COLO829 (cell line): ENCODE results near the gene TMEM132D.
"Not testable (repeated sequence)": the region's sequence is repeated elsewhere in the genome, so short reads cannot be mapped to it uniquely, and the experiment has no call there.

Source experiments
- DNase-seq: peaks from one replicate; pipeline ENCODE4 v3.0.0; 2012; ENCODE audit warnings: low spot score

The TMEM132D gene

DNA sequence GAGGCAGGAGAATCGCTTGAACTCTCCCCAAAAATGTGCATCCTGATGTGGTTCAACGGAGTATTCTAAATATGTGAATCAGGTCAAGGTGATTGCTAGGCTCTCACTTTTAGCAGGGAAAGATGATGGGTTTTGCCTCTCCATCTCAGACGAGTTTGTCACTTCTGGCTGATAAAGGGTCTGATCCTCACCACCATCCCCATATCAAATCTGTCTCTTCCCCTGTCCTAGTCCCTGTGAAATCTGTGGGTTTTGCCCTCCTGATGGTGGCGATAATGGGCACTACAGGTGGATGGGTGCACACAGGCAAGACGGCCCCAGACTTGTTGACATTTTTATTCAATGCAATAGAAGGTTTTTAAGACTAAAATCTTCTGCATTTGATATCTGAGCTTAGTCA is 665.9 kb downstream of the TMEM132D start:
- DNase-seq: no peak

DNA sequence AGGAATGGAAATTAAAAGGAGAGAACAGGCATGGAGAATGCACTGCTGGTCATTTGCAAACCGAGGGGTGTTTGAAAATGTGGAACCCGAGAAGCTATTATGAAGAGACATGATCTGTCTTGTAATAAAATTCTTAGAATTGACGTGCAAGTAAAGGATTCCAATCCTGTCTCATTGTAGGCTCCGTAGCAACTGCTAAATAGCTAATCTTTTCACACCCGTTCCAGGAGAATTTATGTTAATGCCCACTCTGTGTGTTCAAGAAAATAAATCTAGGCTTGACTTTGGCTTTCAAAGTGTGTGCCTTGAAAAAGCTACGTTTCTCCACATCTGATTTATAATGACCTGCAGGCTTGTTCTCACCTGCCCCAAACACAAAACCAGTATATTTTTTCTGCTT is 669.6 kb downstream of the TMEM132D start:
- DNase-seq: no peak

DNA sequence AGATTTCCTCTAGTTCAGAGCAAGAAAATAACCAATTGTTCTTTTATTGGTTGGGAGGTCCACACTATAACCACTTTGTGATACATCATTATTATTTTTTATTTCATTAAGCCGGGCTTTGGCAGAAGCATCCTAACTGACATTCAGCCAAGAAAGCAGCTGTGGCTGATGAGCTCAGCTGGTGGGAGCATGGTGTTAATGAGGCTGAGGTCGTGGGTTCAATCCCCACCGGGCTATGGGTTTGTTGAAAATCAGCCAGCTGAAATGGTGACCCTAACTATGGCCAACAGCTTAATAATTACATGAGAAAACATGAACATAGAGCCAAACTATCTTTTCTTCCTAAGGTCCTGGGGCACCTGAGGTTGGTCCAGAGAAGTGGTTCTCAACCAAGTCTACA is 672.3 kb downstream of the TMEM132D start:
- no peak for DNase-seq

DNA sequence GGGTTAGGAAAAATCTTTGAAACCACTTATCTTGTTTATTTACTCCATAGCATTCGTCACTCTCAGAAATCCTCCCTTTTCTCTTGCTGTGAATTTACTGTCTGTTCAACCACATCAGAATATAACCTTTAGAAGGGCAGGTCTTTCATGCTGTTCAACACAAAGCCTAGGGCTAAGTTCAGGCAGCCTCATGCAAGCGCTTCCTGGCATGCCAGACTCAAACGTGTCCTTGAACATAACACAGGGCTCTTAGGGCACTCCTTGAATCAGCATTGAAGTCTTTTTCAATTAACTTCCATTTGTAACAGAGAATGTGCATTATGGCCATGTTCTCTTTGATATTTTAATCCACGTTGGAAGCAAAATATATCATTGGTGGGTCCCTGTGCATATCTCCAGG is 672.8 kb downstream of the TMEM132D start:
- no peak for DNase-seq

DNA sequence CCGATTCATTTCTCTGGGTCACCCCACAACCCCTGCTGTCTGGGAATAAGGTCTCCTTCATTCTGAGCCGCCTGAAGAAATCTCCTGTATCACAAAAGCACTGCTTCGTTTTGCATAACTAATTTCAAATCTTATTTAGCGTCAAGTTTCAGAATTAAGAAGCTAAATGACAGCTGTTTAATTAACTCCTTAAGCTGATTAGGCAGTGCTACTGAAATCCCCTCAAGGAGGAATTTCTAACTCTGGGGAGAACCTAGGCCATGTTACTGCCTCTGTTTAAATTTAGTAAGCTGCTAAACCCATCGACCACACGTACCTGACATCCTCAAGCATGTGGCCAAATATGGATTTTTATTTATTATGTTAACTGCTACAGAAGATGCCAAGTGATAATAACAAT is 677.0 kb downstream of the TMEM132D start:
- DNase-seq: no peak

DNA sequence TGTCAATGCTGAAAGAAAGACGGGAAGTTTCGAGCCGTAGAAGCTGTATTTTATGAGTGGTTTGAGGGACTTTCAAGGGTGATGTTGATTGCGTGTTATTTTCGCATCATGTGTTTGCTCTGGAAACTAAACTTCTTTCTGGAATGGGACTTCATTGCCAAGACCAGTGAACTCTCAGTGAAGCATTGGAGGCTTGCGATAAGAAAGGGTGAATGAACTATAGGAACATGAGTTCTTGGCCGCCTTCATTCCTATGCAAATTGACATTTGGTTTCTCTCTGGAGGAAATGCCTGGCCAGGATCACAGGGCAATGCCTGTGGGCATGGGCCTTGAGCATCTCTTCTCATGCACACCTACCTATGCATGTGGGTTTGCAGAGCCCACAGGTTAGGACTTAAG is 677.8 kb downstream of the TMEM132D start:
- DNase-seq: no peak

DNA sequence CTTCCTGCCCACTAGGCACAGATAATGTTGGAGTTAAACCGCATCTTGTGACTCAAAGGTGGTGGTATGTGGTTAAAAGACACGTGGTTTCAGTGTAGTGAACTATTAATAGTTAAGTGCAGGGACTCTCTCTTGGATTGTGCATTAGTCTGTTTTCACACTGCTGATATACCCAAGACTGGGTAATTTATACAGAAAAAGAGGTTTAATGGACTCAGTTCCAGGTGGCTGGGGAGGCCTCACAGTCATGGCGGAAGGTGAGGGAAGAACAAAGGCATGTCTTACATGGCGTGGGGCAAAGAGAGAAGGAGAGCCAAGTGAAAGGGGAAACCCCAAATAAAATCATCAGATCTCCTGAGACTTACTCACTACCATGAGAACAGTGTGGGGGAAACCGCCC is 688.3 kb downstream of the TMEM132D start:
- DNase-seq: no peak

DNA sequence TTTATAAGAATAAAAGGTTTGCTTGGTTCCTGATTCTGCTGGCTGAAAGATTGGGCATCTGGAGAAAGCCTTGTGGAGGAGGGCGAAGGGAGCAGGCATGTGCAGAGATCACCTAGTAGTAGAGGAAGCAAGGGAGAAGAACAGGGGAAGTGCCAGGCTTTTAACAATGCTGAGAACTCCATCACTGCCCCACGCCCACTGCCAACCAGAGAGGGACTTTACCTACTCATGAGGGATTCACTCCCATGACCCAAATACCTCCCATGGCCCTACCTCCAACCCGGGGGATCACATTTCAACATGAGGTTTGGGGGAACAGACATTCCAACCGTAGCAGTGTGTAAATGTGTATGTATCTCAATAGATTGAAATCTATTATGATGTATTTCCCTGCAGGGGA is 690.3 kb downstream of the TMEM132D start:
- no peak for DNase-seq

DNA sequence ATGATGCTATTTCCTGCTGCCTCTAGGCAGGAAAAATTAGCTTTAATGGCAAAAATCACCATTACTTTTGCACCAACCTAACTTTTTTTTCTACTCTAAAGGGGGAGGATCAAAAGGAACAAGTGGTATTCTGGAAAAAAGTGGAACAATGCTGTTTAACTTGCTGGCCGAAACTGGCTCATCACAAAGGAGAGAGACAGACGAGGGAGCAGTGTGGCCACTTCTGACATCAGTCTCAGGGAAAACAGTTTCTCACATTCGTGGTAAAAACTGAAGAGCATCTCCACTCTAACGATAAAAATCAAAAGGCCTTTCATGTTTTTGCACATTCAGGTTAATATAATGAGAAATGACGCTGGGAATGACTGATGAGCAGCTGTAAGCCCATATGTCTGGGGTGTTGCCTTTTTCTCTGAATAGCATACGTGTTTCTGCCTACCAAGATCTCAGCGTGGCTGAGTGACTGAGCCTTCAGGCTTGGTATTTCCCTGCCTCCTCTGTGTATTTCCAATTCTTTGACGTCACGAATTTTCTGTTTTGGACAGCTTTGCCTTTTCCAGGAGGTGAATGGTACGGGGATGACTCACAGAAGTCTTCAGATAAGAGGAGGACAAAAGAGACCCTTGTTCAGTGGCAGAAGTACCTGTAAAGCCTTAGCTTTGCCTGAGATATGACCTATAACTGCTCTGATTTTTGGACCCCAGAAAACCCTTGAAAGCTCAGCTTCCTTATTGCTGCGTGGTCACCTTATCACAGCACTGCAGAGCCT is 691.8 kb downstream of the TMEM132D start:
- DNase-seq: peak; percentile 4

DNA sequence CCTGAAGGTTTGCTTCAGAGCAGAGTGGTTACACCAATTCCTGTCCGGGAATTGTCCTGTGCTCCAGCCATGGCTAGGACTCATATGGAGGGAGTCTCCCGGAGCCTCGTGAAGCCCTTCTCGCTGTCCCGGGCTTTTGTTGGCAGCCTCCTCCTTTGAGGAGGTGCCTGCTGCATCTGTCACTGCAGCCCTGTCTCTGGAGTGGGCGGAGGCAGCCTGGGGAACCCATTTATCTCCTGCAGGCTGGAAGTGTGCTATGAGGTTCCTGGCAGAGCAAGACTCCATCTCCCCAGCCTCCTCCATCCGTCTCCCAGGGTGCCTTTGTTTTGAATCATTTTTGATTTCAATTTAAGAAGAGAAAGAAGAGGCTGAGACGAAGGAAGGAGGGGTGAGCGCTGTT is 695.3 kb downstream of the TMEM132D start:
- no peak for DNase-seq

DNA sequence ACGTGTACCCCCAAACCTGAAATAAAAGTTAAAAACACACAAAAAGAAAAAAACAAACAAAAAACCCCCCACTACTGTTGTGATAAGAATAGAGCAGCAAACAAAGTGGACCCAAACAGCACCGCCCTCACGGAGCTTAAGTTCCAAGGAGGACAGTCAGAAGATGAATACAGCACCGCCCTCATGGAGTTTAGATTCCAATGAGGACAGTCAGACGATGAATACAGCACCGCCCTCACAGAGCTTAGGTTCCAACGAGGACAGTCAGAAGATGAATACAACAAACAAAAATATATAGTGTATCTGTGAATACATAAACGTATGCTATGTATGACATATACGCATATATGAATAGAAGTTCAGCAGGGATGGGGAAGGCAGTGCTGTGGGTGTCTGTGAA is 696.7 kb downstream of the TMEM132D start:
- no peak for DNase-seq

DNA sequence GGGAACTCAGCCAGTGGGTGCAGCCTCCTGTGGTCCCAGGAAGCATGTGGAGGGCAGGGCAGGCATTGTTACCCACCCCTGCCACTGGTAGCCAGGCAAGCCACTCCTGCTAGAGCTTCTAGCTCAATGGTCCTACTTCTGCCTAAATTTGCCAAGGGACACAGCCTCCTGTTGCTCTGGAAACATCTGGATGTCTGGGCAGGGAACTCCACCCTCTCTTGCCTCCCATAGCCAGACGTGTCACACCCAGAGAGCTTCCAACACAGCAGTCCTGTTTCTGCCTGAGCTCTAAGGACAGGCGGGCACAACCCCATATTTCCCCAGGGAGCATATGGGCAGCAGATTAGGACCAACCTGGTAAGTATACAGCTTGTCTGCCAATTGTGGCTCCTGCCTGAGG is 700.4 kb downstream of the TMEM132D start:
- no peak for DNase-seq

DNA sequence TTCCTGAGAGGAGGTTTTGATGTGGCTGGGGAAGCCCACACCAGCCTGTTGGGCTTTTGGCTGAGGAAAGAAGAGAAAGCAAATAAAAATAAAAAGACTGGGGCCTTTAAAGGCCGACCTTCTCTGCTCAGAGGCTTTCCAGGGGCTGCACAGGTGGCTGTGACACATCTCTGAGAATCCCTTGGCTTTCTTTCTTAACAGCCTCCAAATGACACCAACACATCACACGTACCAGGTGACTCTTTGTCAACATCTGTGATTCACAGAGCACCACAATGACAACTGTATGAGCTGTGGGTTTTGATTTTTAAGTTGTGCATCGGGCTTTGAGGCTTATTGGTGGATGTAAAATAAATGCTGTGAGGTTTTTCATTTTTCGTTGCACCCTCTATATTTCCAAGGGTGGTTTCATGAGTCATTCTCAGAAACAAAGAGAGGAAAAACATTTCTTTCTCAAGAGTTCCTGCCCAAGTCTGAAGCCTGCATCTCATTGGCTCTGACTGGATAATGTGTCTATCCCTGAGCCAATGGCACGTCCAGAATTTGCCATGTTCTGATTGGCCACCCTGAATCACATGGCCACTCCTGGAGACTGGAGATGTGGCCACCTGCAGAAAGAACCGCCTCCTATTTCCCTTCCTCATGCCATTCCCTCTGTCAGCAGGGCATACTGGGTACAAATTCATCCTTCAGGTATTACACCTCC is 701.6 kb downstream of the TMEM132D start:
- DNase-seq: no peak

DNA sequence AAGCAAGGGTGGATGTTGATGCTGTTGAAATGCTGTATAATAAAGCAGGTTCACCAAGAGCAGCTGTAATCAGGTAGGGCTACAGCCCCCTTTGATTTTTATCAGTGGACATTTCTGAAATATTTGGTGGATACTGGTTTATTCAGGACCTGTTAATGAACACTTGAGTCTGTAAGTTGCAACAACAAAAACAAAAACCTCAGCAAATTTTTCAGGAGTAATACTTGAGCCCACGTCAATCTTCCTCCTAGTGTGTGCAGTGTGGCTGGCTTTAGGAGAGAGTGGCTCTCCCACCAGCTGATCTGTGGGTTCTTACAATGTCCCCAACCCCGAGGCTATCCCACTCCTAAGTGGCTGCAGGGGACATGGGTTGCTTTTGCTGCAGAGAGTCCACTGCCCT is 702.8 kb downstream of the TMEM132D start:
- no peak for DNase-seq

DNA sequence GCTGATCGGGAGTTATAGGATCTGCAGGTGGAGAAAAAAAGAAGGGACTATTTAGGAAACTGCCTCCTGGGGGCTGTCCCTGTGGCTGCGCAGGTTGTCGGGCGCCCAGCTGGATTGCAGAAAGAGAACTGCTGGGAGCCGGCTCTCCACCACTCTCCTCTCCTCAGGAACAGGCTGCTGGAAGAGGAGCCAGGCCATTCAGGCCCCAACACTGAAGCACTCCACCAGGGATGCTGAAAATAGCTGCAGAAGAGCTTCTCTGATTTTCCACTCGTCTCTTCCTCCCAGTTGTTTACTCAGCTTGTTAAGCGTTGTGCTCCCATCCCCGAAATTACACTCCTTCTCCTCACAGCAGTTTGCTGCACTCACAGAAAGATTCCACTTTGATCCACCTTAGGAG is 703.2 kb downstream of the TMEM132D start:
- DNase-seq: no peak

DNA sequence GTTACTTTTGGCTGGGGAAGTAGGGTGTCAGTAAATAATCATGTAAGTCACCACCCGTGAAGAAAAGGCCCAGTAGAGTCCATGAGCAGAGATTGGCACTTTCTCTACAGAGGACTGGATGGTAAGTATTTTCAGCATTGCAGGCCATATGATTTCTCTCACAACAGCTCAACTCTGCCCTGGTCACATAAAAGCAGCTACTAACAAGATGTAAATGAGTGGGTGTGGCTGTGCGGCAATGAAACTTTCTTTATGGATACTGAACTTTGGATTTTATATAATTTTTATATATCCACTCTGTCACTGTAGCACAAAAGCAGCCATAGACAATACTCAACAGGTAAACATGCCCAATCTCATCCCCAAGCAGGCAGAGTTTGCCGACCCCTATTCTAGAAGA is 706.9 kb downstream of the TMEM132D start:
- no peak for DNase-seq

DNA sequence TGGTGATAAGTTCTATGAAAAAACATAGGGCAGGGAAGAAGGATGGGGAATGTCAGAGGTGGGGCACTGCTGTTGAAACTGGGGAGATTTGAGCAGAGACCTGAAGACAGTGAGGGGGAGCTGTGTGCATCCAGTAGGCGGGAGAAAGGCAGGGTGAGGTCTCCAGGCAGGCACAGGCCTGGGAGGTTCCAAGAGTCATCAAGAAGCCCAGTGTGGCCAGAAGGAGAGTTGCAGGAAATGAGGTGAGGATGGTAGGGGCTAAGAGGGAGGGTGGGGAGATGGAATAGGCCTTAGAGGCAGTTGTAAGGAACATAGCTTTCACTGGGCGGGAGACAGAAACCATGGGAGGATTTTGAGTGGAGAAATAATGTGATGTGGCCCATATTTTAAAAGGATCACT is 708.7 kb downstream of the TMEM132D start:
- no peak for DNase-seq

DNA sequence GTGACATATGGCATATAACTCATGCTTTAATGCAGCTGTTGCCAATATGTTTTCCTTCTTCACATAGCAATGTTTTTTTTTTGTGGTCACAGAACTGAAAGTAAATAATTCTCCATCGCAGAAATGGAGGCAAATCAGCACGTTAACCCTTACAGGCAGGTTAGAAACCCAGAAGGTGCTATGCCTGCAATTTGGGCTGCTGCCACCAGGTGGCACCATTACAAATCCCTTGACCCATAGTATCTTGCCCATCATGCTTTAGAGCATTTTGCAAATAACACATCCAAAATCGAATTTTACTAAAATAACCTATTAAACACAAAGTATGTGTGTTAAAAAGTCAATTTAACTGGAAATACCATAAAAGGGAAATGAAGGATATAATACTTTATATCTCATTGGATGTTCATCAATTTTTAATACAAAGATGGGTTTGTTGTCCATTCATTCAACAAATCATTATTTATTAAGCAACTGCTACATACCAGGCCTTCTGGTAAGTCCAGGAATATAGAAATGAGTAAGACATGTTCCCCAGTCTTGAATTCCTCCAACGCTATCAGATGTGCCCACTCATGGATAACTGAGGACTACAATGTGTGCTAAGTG is 710.5 kb downstream of the TMEM132D start:
- peak; percentile 8 for DNase-seq

DNA sequence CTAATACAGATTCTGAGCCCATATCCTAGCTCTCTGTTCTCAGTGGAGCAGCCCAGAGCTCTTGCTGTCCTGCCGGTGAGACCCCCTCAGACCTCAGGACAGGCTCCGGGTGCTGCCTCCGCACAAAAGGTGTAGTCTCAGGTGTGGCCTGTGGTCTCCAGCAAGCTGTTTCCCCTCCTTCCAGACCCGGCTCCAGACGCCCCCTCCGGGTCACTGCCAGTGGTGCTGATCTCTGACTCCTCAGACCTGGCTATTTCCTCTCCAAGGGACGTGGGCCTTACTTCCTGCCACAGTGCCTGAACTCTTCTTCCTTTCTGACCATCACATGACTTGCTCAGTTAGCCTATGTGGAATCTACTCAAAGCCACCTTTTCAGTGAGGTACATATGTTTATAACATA is 713.0 kb downstream of the TMEM132D start:
- DNase-seq: no peak

DNA sequence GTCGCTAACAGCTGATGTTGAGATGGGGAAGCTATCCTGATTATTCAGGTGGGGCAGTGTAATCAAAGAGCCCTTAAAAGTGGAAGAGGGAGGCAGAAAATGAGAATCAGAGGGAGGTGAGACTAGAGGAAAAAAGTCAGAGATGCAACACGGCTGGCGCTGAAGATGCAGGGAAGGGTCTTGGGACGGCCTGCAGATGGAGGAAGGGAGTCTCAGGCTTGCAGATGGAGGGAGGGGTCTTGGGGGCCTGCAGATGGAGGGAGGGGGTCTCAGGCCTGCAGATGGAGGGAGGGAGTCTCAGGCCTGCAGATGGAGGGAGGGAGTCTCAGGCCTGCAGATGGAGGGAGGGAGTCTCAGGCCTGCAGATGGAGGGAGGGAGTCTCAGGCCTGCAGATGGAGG is 713.9 kb downstream of the TMEM132D start:
- DNase-seq: not testable (repeated sequence)

DNA sequence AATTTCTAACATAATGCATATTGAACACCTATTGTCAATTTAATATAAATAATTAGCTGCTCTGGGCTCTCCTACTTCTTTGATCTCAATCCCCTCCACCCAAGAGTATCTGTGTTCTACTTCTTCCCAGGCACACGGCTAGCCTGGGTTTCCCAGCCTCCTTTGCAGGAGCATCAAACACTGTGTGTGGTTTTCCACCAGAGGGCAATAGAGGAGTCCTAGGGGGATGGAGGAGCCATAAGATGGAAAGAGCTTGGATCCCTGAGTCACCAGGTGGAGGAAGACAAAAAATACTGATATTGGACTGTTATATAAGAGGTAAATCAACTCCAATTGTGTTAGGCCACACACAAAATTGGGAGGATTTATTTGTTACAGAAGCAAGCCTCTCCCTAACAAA is 716.9 kb downstream of the TMEM132D start:
- DNase-seq: no peak

DNA sequence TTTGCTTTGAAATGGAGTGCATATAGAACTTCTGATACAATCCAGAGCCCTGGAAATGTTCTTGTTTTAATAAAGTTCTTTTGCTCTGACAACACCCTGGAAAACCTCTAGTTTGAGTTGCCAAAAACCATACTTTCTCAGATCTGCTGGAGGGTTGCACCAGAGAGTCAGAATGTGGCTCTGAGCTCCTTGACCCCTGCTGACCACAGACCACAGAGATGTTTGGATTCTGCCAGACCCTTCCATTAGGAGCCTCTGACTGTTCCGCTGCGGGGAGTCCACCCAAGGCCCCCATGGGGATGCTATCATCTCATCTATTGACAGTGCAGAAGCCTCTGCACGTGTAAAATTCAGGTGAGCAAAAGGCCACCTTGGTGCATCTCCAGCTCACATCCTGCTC is 718.0 kb downstream of the TMEM132D start:
- no peak for DNase-seq

DNA sequence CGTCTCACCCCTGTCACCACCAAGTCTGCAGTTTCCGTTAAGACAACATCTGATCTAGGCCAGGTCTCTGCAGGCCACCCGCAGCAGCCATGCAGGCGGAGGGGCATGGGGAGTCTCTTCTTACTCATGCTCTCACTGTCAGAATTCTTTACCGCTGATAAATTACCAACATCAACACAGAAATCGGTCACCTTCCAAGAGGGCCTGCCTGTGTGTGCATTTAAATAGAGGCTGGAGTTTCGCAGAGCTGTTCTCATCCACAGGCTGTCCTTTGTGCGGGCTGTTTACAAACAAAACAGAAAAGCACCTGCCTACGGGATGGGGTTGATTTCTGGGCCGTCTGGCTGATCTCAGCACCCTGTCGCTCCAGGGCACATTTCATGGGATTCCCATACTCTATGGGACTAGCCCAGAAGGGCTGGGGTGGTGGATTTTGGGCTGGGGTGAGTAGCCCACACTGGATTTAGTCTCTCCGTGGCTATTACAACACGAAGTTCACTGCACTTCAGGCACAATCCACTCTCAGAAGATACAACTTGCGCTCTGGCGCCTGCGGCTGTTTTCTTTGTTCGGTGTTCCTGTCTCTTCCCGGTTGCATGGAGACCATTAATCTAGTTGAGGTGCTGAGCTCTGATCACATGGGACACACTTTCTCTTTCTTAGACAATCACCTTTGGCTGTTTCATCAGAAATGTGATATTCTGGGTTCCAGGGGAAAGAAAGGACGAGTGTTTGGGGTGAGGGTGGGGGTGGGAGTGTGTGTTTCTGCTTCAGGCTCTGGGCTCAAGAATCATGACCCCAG is 719.5 kb downstream of the TMEM132D start:
- DNase-seq: no peak
